NCI-H510A treated with DMSO at 0.1 percent for 48 hours (cell line): ENCODE measurements around the gene PPARD.
"Not testable (repeated sequence)": the region's sequence is repeated elsewhere in the genome, so short reads cannot be mapped to it uniquely, and the experiment has no call there.

ENCODE experiments used
- DNase-seq: peaks from one replicate; lab custom pipeline; 2025; lab: John Stamatoyannopoulos, UW

The PPARD gene

GRCh38 chr6:35342258-35343091 is at the start of gene PPARD:
Gene PPARD (plus strand): TSS chr6:35342558. CDS start chr6:35411088, 68,530 bp downstream.
- DNase-seq: peak; percentile 98

- DNase-seq: no peak
Observed at GRCh38 chr6:35293681-35294080, 48.7 kb upstream of the PPARD start.

- peak; percentile 87 for DNase-seq
Observed at GRCh38 chr6:35294308-35294945, 47.9 kb upstream of the PPARD start.

- DNase-seq: no peak
Observed at GRCh38 chr6:35295036-35295435, 47.3 kb upstream of the PPARD start.

- no peak for DNase-seq
Observed at GRCh38 chr6:35295521-35296315, 46.6 kb upstream of the PPARD start.

GRCh38 chr6:35296931-35297600 is 45.3 kb upstream of the PPARD start:
- DNase-seq: no peak

- peak; percentile 95 for DNase-seq
Observed at GRCh38 chr6:35297601-35298481, 44.5 kb upstream of the PPARD start, which contains the start of gene DEF6. Gene DEF6 (plus strand): TSS chr6:35297818. CDS start chr6:35297857, 39 bp downstream.

- DNase-seq: no peak
Observed at GRCh38 chr6:35298625-35299140, 43.7 kb upstream of the PPARD start.

- DNase-seq: no peak
Observed at GRCh38 chr6:35299674-35300073, 42.7 kb upstream of the PPARD start.

GRCh38 chr6:35300848-35301247 is 41.5 kb upstream of the PPARD start:
- no peak for DNase-seq

- peak; percentile 63 for DNase-seq
Observed at GRCh38 chr6:35302604-35303241, 39.6 kb upstream of the PPARD start.

- no peak for DNase-seq
Observed at GRCh38 chr6:35304299-35304698, 38.1 kb upstream of the PPARD start.

GRCh38 chr6:35305117-35305516 is 37.2 kb upstream of the PPARD start:
- DNase-seq: no peak

- DNase-seq: not testable (repeated sequence)
Observed at GRCh38 chr6:35307138-35307537, 35.2 kb upstream of the PPARD start.

GRCh38 chr6:35308543-35308942 is 33.8 kb upstream of the PPARD start:
- DNase-seq: not testable (repeated sequence)

- DNase-seq: no peak
Observed at GRCh38 chr6:35309611-35310264, 32.6 kb upstream of the PPARD start.

GRCh38 chr6:35310265-35310831 is 32.0 kb upstream of the PPARD start:
- no peak for DNase-seq

- DNase-seq: no peak
Observed at GRCh38 chr6:35311390-35312075, 30.8 kb upstream of the PPARD start.
